Gastroesophageal sphincter (tissue), 4 donors: Measurements from ENCODE around the gene SMC4. TPM values are rescaled to one million over a fixed set of nuclear protein-coding genes. Genes with fewer than 3 reads are reported as not detected.

Experiments used
- ATAC-seq: fragments of 150-250 bp; one replicate; pipeline ENCODE4 v1.9.1; 2016; ENCODE audit warnings: mild to moderate bottlenecking, moderate library complexity
- H3K27ac ChIP-seq, 4 donors: fragments of 200-600 bp; sonication (generic) in 3 of 4; 1 replicate in 3 of 4; 2 replicates in 1 of 4; pipeline ENCODE4 v1.5.1; 2016 to 2019
- H3K27me3 ChIP-seq: fragments of 200-600 bp; sonication (generic); one replicate; pipeline ENCODE4 v1.5.1; 2019
- H3K36me3 ChIP-seq, 2 donors: fragments of 200-600 bp; sonication (generic); one replicate each; pipeline ENCODE4 v1.5.1; 2019; ENCODE audit warnings: control low read depth in 1 of 2
- H3K4me1 ChIP-seq, 3 donors: fragments of 200-600 bp; sonication (generic); 1 replicate in 2 of 3; 2 replicates in 1 of 3; pipeline ENCODE4 v1.5.1; 2016 to 2019; ENCODE audit warnings: control low read depth in 2 of 3
- H3K4me3 ChIP-seq, 2 donors: fragments of 200-600 bp; sonication (generic); one replicate each; pipeline ENCODE4 v1.5.1; 2019; ENCODE audit warnings: mild to moderate bottlenecking in 1 of 2, moderate library complexity in 1 of 2
- H3K9me3 ChIP-seq, 3 donors: fragments of 200-600 bp; sonication (generic); one replicate each; pipeline ENCODE4 v1.5.1; 2017 to 2019; ENCODE audit warnings: control low read depth in 2 of 3
- EP300 ChIP-seq: sonication (generic); formaldehyde crosslinking; IDR thresholded peaks from one replicate; pipeline ENCODE4 v1.6.1; 2017; ENCODE audit warnings: antibody characterized with exemption, mild to moderate bottlenecking
- POLR2A ChIP-seq, 2 donors: fragments of 450-650 bp; IDR thresholded peaks; one replicate each; pipeline ENCODE4 v1.6.1; 2017; ENCODE audit warnings: antibody characterized with exemption in 2 of 2, mild to moderate bottlenecking in 2 of 2, moderate library complexity in 1 of 2
- POLR2AphosphoS5 ChIP-seq: sonication (generic); formaldehyde crosslinking; IDR thresholded peaks from one replicate; pipeline ENCODE4 v1.6.1; 2017; ENCODE audit warnings: antibody characterized with exemption
- WGBS, 2 donors: methylation state at CpG; one replicate each; pipeline ENCODE4 v1.1.5; 2018; ENCODE audit warnings: low coverage in 1 of 2; 5-methylcytosine and 5-hydroxymethylcytosine counted together
- total RNA-seq, 4 donors: library from RNA; depleted of rRNA; stranded (reverse); fragments of >200 nt; gene quantifications; one replicate each; pipeline ENCODE4 v1.1.0, GENCODE V29; 2016
- TF ChIP-seq, protein P1 (sequence below), 4 experiments: fragments of 200-600 bp in 2 of 4; fragments of 450-650 bp in 2 of 4; sonication (generic) in 1 of 4; IDR thresholded peaks; one replicate each; pipeline ENCODE4 v1.5.1; 2017 to 2019; ENCODE audit warnings: antibody characterized with exemption in 4 of 4, mild to moderate bottlenecking in 2 of 4, moderate library complexity in 2 of 4

The SMC4 gene
- total RNA-seq, 4 donors from 2014 or later: 21.7 to 40.8 (median 26.9) TPM

- no peak for ATAC-seq
- no peak overlapping the region for H3K4me3 ChIP-seq
- peaks cover 0 to 11% (median 0%) of the 10 kb centered on the region in 3 donors for H3K9me3 ChIP-seq
- no peaks in the 10 kb centered on the region for H3K36me3 ChIP-seq
- no peaks in the 10 kb centered on the region for H3K4me1 ChIP-seq
- WGBS, 2 donors: 50% methylated on average over 1 of the region's 1 CpG; no CpG with 5 or more reads in 1 of the 2 donors
- peaks cover 28% of the 10 kb centered on the region for H3K27me3 ChIP-seq
- no peak overlapping the region for H3K27ac ChIP-seq
- TF ChIP-seq, protein P1, sequence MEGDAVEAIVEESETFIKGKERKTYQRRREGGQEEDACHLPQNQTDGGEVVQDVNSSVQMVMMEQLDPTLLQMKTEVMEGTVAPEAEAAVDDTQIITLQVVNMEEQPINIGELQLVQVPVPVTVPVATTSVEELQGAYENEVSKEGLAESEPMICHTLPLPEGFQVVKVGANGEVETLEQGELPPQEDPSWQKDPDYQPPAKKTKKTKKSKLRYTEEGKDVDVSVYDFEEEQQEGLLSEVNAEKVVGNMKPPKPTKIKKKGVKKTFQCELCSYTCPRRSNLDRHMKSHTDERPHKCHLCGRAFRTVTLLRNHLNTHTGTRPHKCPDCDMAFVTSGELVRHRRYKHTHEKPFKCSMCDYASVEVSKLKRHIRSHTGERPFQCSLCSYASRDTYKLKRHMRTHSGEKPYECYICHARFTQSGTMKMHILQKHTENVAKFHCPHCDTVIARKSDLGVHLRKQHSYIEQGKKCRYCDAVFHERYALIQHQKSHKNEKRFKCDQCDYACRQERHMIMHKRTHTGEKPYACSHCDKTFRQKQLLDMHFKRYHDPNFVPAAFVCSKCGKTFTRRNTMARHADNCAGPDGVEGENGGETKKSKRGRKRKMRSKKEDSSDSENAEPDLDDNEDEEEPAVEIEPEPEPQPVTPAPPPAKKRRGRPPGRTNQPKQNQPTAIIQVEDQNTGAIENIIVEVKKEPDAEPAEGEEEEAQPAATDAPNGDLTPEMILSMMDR (IDR thresholded peaks at IDR 0.05): no peak
Measured at GRCh38 chr3:160473221-160473620, 73.8 kb downstream of the SMC4 start.

DNA sequence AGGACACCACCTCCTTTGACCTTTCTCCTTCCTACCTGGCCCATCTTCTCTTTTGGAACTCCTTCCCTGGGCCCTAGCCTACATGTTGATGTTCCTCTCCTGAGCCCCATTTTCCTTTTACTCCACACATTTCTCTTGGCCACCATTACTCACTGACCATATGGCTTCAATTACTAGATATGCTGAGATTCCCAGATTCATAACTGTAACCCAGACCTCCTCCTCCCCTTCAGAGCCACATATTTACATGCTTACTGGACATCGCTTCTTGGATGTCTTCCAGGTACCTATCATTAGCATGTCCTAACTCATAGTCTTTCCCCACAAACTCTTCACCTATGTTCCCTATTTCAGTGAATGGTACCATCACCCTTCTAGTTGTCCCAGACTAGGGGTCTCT, 74.5 kb downstream of the SMC4 start:
- H3K27ac ChIP-seq: no peak overlapping the region
- WGBS, 2 donors: 17 to 64% methylated on average over 1 of the region's 1 CpG
- no peaks in the 10 kb centered on the region for H3K36me3 ChIP-seq

GRCh38 chr3:160474416-160474838, 75.0 kb downstream of the SMC4 start:
- TF ChIP-seq POLR2A (IDR thresholded peaks at IDR 0.05): no peak
- TF ChIP-seq EP300: no peak
- TF ChIP-seq, protein P1 (IDR thresholded peaks at IDR 0.05): no peak
- TF ChIP-seq POLR2AphosphoS5: no peak
- peaks cover 0 to 11% (median 0%) of the 10 kb centered on the region in 3 donors for H3K9me3 ChIP-seq
- H3K4me3 ChIP-seq: no peak overlapping the region
- H3K36me3 ChIP-seq: no peaks in the 10 kb centered on the region
- H3K27ac ChIP-seq: no peak overlapping the region
- peaks cover 28% of the 10 kb centered on the region for H3K27me3 ChIP-seq
- no peaks in the 10 kb centered on the region for H3K4me1 ChIP-seq
- ATAC-seq: no peak

More for the DNA sequence above, 74.5 kb downstream of the SMC4 start:
- no peak for ATAC-seq
- H3K4me3 ChIP-seq: no peak overlapping the region
- H3K27me3 ChIP-seq: peaks cover 28% of the 10 kb centered on the region
- peaks cover 0 to 11% (median 0%) of the 10 kb centered on the region in 3 donors for H3K9me3 ChIP-seq
- TF ChIP-seq, protein P1 (IDR thresholded peaks at IDR 0.05): no peak
- TF ChIP-seq POLR2A (IDR thresholded peaks at IDR 0.05) (no peak), EP300 (no peak), POLR2AphosphoS5 (no peak)
- no peaks in the 10 kb centered on the region for H3K4me1 ChIP-seq

GRCh38 chr3:160475153-160475552, 75.7 kb downstream of the SMC4 start:
- Histone ChIP-seq H3K9me3 (peaks cover 0 to 6% (median 0%) of the 10 kb centered on the region in 3 donors), H3K36me3 (no peaks in the 10 kb centered on the region), H3K27ac (no peak overlapping the region), H3K4me1 (no peaks in the 10 kb centered on the region), H3K27me3 (peaks cover 21% of the 10 kb centered on the region), H3K4me3 (no peak overlapping the region)
- no peak for TF ChIP-seq POLR2AphosphoS5
- TF ChIP-seq, protein P1 (IDR thresholded peaks at IDR 0.05): no peak
- no peak for TF ChIP-seq POLR2A (IDR thresholded peaks at IDR 0.05)
- no peak for TF ChIP-seq EP300
- no peak for ATAC-seq
- WGBS, 2 donors: 72 to 89% methylated on average over 2 of the region's 2 CpGs

GRCh38 chr3:160475884-160476283, 76.4 kb downstream of the SMC4 start:
- Histone ChIP-seq H3K9me3 (no peaks in the 10 kb centered on the region), H3K27ac (no peak overlapping the region), H3K36me3 (no peaks in the 10 kb centered on the region), H3K4me1 (no peaks in the 10 kb centered on the region), H3K27me3 (peaks cover 16% of the 10 kb centered on the region), H3K4me3 (no peak overlapping the region)
- 98 to 100% methylated on average over 1 to 2 of the region's 2 CpGs for WGBS, 2 donors
- TF ChIP-seq POLR2AphosphoS5 (no peak), EP300 (no peak), POLR2A (IDR thresholded peaks at IDR 0.05) (no peak)
- TF ChIP-seq, protein P1 (IDR thresholded peaks at IDR 0.05): no peak
- no peak for ATAC-seq
